ENCODE data around the gene APH1B.

Gene APH1B

GRCh38 chr15:63357731-63358130 is 80.3 kb downstream of the APH1B start (continued):
- no peak for TF ChIP-seq PRDM10 (tag by site-specific recombination; IDR thresholded peaks at IDR 0.05)
- TF ChIP-seq WT1 (tag by site-specific recombination; IDR thresholded peaks at IDR 0.05), result no peak
- no peak for TF ChIP-seq SCRT1 (tag by site-specific recombination; IDR thresholded peaks at IDR 0.05; ENCODE audit: borderline replicate concordance)
- no peak for TF ChIP-seq ZNF391 (tag by site-specific recombination; IDR thresholded peaks at IDR 0.05; ENCODE audit: borderline replicate concordance, low read depth)
- TF ChIP-seq SETDB1 (IDR thresholded peaks at IDR 0.05; ENCODE audit: insufficient read length, low read length), result no peak
- no peak for TF ChIP-seq ZNF677 (tag by site-specific recombination; IDR thresholded peaks at IDR 0.05)
- TF ChIP-seq AEBP2 (tag by site-specific recombination; IDR thresholded peaks at IDR 0.05; ENCODE audit: borderline replicate concordance), result no peak
- TF ChIP-seq ZNF248 (tag by site-specific recombination; IDR thresholded peaks at IDR 0.05), result no peak

- CTCF ChIA-PET, result no interaction called here
- H3K36me3 ChIP-seq (ENCODE audit: control insufficient read depth in 2 of 2, insufficient read depth in 1 of 2, low read length in 2 of 2), result no peaks in the 10 kb centered on the region
- no peaks in the 10 kb centered on the region for H3K9me3 ChIP-seq (ENCODE audit: control insufficient read depth, insufficient read depth, low read depth, low read length)
- H3K27ac ChIP-seq (ENCODE audit: extremely low read depth, low read depth, low read length), result no peak overlapping the region
- no peaks in the 10 kb centered on the region for H3K4me1 ChIP-seq (ENCODE audit: control insufficient read depth, insufficient read depth, low read length)
- POLR2A ChIA-PET, result interaction anchor here (1.1 kb wide), 1 partner anchor 24 kb away, joined by 3 read pairs; the partner anchor contains the start of gene CA12
- no peak overlapping the region for H3K4me3 ChIP-seq (ENCODE audit: low read depth, low read length)
- TF ChIP-seq TCF7L2 (IDR thresholded peaks at IDR 0.05; ENCODE audit: borderline replicate concordance, low read depth, low read length), result no peak
- no peak for TF ChIP-seq ZBTB8A (tag by site-specific recombination; IDR thresholded peaks at IDR 0.05)
- TF ChIP-seq ZNF768 (tag by site-specific recombination; IDR thresholded peaks at IDR 0.05), result no peak
- TF ChIP-seq ZNF426 (tag by site-specific recombination; IDR thresholded peaks at IDR 0.05), result no peak
- TF ChIP-seq ZNF521 (tag by site-specific recombination; IDR thresholded peaks at IDR 0.05), result no peak
- no peak for TF ChIP-seq KLF16 (tag by site-specific recombination; IDR thresholded peaks at IDR 0.05)
- no peak for TF ChIP-seq ZNF302 (tag by site-specific recombination; IDR thresholded peaks at IDR 0.05; ENCODE audit: low read depth)
- no peak for TF ChIP-seq ZBTB20 (tag by site-specific recombination; IDR thresholded peaks at IDR 0.05)
- TF ChIP-seq PATZ1 (tag by site-specific recombination; IDR thresholded peaks at IDR 0.05), result no peak
- TF ChIP-seq ZNF248 (tag by site-specific recombination; IDR thresholded peaks at IDR 0.05), result no peak
- TF ChIP-seq TRIM28 (IDR thresholded peaks at IDR 0.05; ENCODE audit: borderline replicate concordance, low read length), result no peak
Observed at GRCh38 chr15:63358241-63359029, 81.0 kb downstream of the APH1B start.
